IPS-15b (cell line): ENCODE measurements around the gene ARHGAP8.

Source experiments
- H3K27me3 ChIP-seq: one replicate; pipeline ENCODE4 v1.6.1; 2013; ENCODE audit warnings: low read length; ENCODE audit not compliant: control insufficient read depth, insufficient read depth
- H3K36me3 ChIP-seq: one replicate; pipeline ENCODE4 v1.6.1; 2013; ENCODE audit warnings: low read length; ENCODE audit not compliant: control insufficient read depth, insufficient read depth
- H3K4me1 ChIP-seq: one replicate; pipeline ENCODE4 v1.6.1; 2013; ENCODE audit warnings: mild to moderate bottlenecking, low read length; ENCODE audit not compliant: control insufficient read depth, insufficient read depth
- H3K4me3 ChIP-seq: one replicate; pipeline ENCODE4 v1.5.1; 2013; ENCODE audit warnings: low read depth, low read length
- H3K9ac ChIP-seq: one replicate; pipeline ENCODE4 v1.6.1; 2013; ENCODE audit warnings: low read depth, mild to moderate bottlenecking, low read length
- H3K9me3 ChIP-seq: one replicate; pipeline ENCODE4 v1.6.1; 2013; ENCODE audit warnings: mild to moderate bottlenecking, low read length; ENCODE audit not compliant: control insufficient read depth, insufficient read depth

Gene ARHGAP8

GRCh38 chr22:44801476-44801875, 49.1 kb downstream of the ARHGAP8 start:
- Histone ChIP-seq H3K4me3 (no peak overlapping the region), H3K27me3 (no peaks in the 10 kb centered on the region)

GRCh38 chr22:44802071-44802700, 49.8 kb downstream of the ARHGAP8 start:
- Histone ChIP-seq H3K4me3 (no peak overlapping the region), H3K4me1 (peaks cover under 1% of the 10 kb centered on the region), H3K36me3 (peaks cover 8% of the 10 kb centered on the region), H3K9me3 (no peaks in the 10 kb centered on the region), H3K9ac (no peak overlapping the region), H3K27me3 (no peaks in the 10 kb centered on the region)

More at GRCh38 chr22:44801476-44801875, 49.1 kb downstream of the ARHGAP8 start:
- H3K36me3 ChIP-seq = peaks cover 8% of the 10 kb centered on the region
- H3K4me1 ChIP-seq = peaks cover 7% of the 10 kb centered on the region
- H3K9ac ChIP-seq = no peak overlapping the region
- H3K9me3 ChIP-seq = no peaks in the 10 kb centered on the region

GRCh38 chr22:44802956-44803355, 50.6 kb downstream of the ARHGAP8 start:
- H3K4me3 ChIP-seq = no peak overlapping the region
- peaks cover 4% of the 10 kb centered on the region for H3K4me1 ChIP-seq
- no peaks in the 10 kb centered on the region for H3K27me3 ChIP-seq
- H3K36me3 ChIP-seq = peaks cover 8% of the 10 kb centered on the region
- no peaks in the 10 kb centered on the region for H3K9me3 ChIP-seq
- H3K9ac ChIP-seq = no peak overlapping the region

GRCh38 chr22:44804327-44804726, 52.0 kb downstream of the ARHGAP8 start:
- Histone ChIP-seq H3K9me3 (no peaks in the 10 kb centered on the region), H3K27me3 (no peaks in the 10 kb centered on the region), H3K4me1 (peaks cover 8% of the 10 kb centered on the region), H3K36me3 (peaks cover 8% of the 10 kb centered on the region), H3K4me3 (no peak overlapping the region), H3K9ac (no peak overlapping the region)

- H3K36me3 ChIP-seq = peaks cover 11% of the 10 kb centered on the region
- H3K4me1 ChIP-seq = peaks cover 8% of the 10 kb centered on the region
- H3K9me3 ChIP-seq = no peaks in the 10 kb centered on the region
- no peak overlapping the region for H3K4me3 ChIP-seq
- H3K27me3 ChIP-seq = no peaks in the 10 kb centered on the region
- H3K9ac ChIP-seq = no peak overlapping the region
These were observed 53.3 kb downstream of the ARHGAP8 start for GRCh38 chr22:44805711-44806110.

GRCh38 chr22:44807232-44807631, 54.9 kb downstream of the ARHGAP8 start:
- no peak overlapping the region for H3K4me3 ChIP-seq
- peaks cover 8% of the 10 kb centered on the region for H3K4me1 ChIP-seq
- H3K27me3 ChIP-seq = no peaks in the 10 kb centered on the region
- H3K9me3 ChIP-seq = no peaks in the 10 kb centered on the region
- no peak overlapping the region for H3K9ac ChIP-seq
- H3K36me3 ChIP-seq = peaks cover 8% of the 10 kb centered on the region

GRCh38 chr22:44807915-44808690, 55.7 kb downstream of the ARHGAP8 start:
- Histone ChIP-seq H3K36me3 (peaks cover 3% of the 10 kb centered on the region), H3K9ac (no peak overlapping the region), H3K4me1 (peaks cover 8% of the 10 kb centered on the region), H3K4me3 (no peak overlapping the region), H3K27me3 (no peaks in the 10 kb centered on the region), H3K9me3 (no peaks in the 10 kb centered on the region)

- Histone ChIP-seq H3K9ac (no peak overlapping the region), H3K4me3 (no peak overlapping the region), H3K4me1 (peaks cover 8% of the 10 kb centered on the region), H3K27me3 (no peaks in the 10 kb centered on the region), H3K9me3 (no peaks in the 10 kb centered on the region), H3K36me3 (peaks cover 3% of the 10 kb centered on the region)
These were observed 57.1 kb downstream of the ARHGAP8 start for GRCh38 chr22:44809456-44809855.

GRCh38 chr22:44811141-44811540, 58.8 kb downstream of the ARHGAP8 start:
- H3K4me3 ChIP-seq = no peak overlapping the region
- H3K27me3 ChIP-seq = no peaks in the 10 kb centered on the region
- H3K4me1 ChIP-seq = peaks cover 10% of the 10 kb centered on the region
- peaks cover 8% of the 10 kb centered on the region for H3K36me3 ChIP-seq
- H3K9me3 ChIP-seq = no peaks in the 10 kb centered on the region
- no peak overlapping the region for H3K9ac ChIP-seq

GRCh38 chr22:44813416-44813815, 61.0 kb downstream of the ARHGAP8 start:
- H3K4me3 ChIP-seq = no peak overlapping the region
- H3K9me3 ChIP-seq = no peaks in the 10 kb centered on the region
- peaks cover 2% of the 10 kb centered on the region for H3K4me1 ChIP-seq
- no peaks in the 10 kb centered on the region for H3K27me3 ChIP-seq
- no peak overlapping the region for H3K9ac ChIP-seq
- H3K36me3 ChIP-seq = peaks cover 8% of the 10 kb centered on the region

GRCh38 chr22:44814266-44815098, 62.1 kb downstream of the ARHGAP8 start:
- no peak overlapping the region for H3K9ac ChIP-seq
- H3K9me3 ChIP-seq = no peaks in the 10 kb centered on the region
- H3K36me3 ChIP-seq = peaks cover 8% of the 10 kb centered on the region
- no peak overlapping the region for H3K4me3 ChIP-seq
- H3K4me1 ChIP-seq = peaks cover 2% of the 10 kb centered on the region
- H3K27me3 ChIP-seq = no peaks in the 10 kb centered on the region
